Skeletal muscle satellite cell (primary cell): ENCODE results near the gene GDPD1.

Experiments used
- H3K27me3 ChIP-seq: 2 replicates; pipeline ENCODE4 v1.7.0; 2013; ENCODE audit warnings: low read length; ENCODE audit not compliant: control insufficient read depth, insufficient read depth
- H3K36me3 ChIP-seq: 2 replicates; pipeline ENCODE4 v1.7.0; 2013; ENCODE audit warnings: mild to moderate bottlenecking, control low read depth, low read length; ENCODE audit not compliant: insufficient read depth
- H3K4me1 ChIP-seq: 2 replicates; pipeline ENCODE4 v1.7.0; 2013; ENCODE audit warnings: low read length; ENCODE audit not compliant: control insufficient read depth, insufficient read depth
- H3K4me2 ChIP-seq: 2 replicates; pipeline ENCODE4 v1.7.0; 2013; ENCODE audit warnings: mild to moderate bottlenecking, low read length
- H3K4me3 ChIP-seq: 2 replicates; pipeline ENCODE4 v1.7.0; 2013; ENCODE audit warnings: low read length
- H3K9ac ChIP-seq: 2 replicates; pipeline ENCODE4 v1.7.0; 2013; ENCODE audit warnings: mild to moderate bottlenecking, low read depth, low read length, moderate library complexity
- H3K9me3 ChIP-seq: replicated peaks from 2 replicates; pipeline ENCODE4 v1.7.0; 2013; ENCODE audit warnings: mild to moderate bottlenecking, control low read depth, low read length

The GDPD1 gene

DNA sequence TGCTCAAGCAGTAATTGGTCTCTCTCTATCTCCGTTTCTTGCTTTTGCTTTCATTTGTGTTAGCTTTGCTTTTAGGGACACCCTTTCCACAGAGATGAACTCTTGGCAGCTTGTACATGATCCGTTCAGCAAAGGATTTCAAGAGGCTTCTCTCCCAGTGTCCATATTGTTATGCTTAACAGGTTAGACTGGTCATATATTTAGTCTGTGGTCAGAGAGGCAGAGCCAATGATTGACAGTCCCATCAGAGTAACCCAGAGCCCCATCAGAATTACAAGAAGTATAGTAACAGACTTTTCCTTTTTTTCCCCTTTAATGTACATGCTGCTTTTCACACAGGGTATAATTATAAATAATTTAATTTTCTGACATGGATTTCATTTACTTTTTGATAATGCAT lies 34.4 kb downstream of the GDPD1 start:
- H3K4me2 ChIP-seq, result no peak overlapping the region
- H3K9ac ChIP-seq, result no peak overlapping the region
- no peaks in the 10 kb centered on the region for H3K27me3 ChIP-seq
- no peaks in the 10 kb centered on the region for H3K36me3 ChIP-seq
- no peaks in the 10 kb centered on the region for H3K4me1 ChIP-seq
- no peak overlapping the region for H3K4me3 ChIP-seq
- H3K9me3 ChIP-seq, result no peaks in the 10 kb centered on the region

DNA sequence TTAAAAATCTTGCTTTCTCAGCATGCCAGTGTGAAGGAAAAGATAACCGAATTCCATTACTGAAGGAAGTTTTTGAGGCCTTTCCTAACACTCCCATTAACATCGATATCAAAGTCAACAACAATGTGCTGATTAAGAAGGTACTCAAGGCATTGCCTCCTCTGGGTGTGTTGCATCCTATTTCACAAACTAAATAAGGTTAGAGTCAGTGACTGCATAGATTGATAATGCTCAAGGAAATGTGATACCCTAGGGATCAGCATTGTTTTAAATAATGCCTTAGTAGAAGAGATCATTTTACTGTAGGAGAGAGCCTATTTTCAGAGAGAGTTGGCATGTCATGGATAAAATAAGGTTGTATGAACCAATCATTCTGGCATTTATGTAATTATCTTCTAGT lies 36.8 kb downstream of the GDPD1 start:
- Histone ChIP-seq H3K4me3 (no peak overlapping the region), H3K36me3 (no peaks in the 10 kb centered on the region), H3K4me1 (no peaks in the 10 kb centered on the region), H3K9me3 (no peaks in the 10 kb centered on the region), H3K9ac (no peak overlapping the region), H3K27me3 (no peaks in the 10 kb centered on the region), H3K4me2 (no peak overlapping the region)

DNA sequence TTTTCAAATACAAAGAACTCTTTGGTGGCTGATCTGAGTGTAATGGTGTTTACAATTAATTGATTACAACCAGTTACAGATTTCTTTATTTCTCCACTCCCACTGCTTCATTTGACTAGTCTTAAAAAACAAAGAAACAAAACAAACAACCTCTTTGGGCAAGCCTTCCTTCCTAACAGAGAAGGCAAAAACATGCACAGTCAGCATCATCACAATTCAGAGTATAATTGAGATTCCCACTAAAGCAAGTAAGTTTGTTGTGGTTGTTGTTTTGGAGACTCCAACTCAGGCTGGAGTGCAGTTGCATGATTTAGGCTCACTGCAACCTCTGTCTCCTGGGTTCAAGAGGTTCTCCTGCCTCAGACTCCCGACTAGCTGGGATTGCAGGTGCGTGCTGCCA lies 40.4 kb downstream of the GDPD1 start:
- Histone ChIP-seq H3K9me3 (no peaks in the 10 kb centered on the region), H3K27me3 (no peaks in the 10 kb centered on the region), H3K4me2 (no peak overlapping the region), H3K36me3 (no peaks in the 10 kb centered on the region), H3K4me3 (no peak overlapping the region), H3K9ac (no peak overlapping the region), H3K4me1 (no peaks in the 10 kb centered on the region)

DNA sequence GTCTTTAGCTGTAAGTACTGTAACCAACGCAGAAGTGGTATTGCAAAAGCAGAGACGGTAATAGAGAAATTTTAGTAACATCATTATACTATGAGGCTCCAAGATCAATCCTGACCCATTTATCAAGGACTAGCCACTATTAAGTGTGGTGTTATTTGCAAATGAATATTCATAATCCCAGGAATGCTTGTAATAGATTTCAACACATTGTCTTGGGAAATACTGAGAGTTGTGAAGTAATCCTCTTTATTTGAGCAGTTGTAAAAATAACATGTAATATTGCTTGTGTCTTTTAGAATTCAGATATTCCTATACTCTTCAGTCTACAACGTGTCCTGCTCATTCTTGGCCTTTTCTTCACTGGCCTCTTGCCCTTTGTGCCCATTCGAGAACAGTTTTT lies 46.4 kb downstream of the GDPD1 start:
- Histone ChIP-seq H3K36me3 (no peaks in the 10 kb centered on the region), H3K4me1 (no peaks in the 10 kb centered on the region), H3K9me3 (no peaks in the 10 kb centered on the region), H3K4me2 (no peak overlapping the region), H3K4me3 (no peak overlapping the region), H3K27me3 (no peaks in the 10 kb centered on the region), H3K9ac (no peak overlapping the region)

DNA sequence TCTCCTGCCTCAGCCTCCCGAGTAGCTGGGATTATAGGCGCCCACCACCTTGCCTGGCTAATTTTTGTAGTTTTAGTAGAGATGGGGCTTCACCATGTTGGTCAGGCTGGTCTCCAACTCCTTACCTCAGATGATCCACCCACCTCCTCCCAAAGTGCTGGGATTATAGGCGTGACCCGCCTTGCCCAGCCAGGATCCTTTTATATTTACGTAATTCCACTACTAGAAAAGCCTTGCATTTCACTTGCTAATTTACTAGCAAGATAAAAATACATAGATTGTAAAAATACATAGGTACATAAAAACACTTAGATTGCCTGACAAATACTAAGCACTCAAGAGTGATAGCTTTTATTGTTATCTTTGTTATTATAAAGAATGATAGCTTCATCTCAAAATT lies 47.5 kb downstream of the GDPD1 start:
- Histone ChIP-seq H3K4me2 (no peak overlapping the region), H3K36me3 (no peaks in the 10 kb centered on the region), H3K27me3 (no peaks in the 10 kb centered on the region), H3K4me3 (no peak overlapping the region), H3K9me3 (no peaks in the 10 kb centered on the region), H3K4me1 (no peaks in the 10 kb centered on the region), H3K9ac (no peak overlapping the region)

DNA sequence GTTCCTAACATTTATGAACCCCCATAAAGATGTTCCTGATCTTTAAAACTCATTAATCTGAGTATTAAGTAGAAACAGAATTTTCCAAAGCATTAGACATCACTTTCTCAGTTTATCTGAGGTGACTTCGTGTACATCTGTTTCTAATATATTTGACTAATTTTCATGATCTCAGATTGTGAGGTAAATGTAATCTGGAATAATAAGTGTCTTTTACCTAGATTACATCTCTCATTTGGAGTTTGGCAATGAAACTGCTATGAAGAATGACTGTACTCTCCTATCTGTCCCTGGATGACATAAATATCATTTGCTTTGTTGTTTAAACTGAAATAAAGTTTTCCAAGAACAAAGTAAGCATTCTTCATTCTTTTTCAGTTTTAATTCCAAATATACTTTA lies 55.3 kb downstream of the GDPD1 start:
- no peaks in the 10 kb centered on the region for H3K9me3 ChIP-seq
- H3K4me2 ChIP-seq, result no peak overlapping the region
- no peaks in the 10 kb centered on the region for H3K4me1 ChIP-seq
- H3K9ac ChIP-seq, result no peak overlapping the region
- H3K36me3 ChIP-seq, result no peaks in the 10 kb centered on the region
- H3K4me3 ChIP-seq, result no peak overlapping the region
- H3K27me3 ChIP-seq, result no peaks in the 10 kb centered on the region

DNA sequence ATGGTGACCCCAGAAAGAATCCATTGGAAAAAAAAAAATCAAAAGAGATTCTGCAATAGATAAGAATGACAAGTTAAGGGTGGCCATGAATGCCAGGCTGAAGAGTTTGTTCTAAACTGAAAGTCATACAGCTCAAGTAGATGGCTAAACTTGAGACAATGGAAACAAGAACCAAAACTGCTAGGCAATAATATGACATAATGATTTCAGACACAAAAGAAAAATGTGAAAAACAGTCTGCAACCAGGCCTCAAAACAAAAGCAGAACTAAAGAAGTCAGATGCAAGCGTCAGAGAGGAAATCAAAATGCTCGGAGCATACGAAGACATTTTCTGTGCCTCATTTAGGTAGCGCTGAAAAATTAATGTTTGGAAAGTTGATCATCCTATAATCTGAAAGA lies 56.7 kb downstream of the GDPD1 start:
- Histone ChIP-seq H3K9ac (no peak overlapping the region), H3K36me3 (no peaks in the 10 kb centered on the region), H3K4me3 (no peak overlapping the region), H3K4me1 (no peaks in the 10 kb centered on the region), H3K27me3 (no peaks in the 10 kb centered on the region), H3K9me3 (no peaks in the 10 kb centered on the region), H3K4me2 (no peak overlapping the region)

DNA sequence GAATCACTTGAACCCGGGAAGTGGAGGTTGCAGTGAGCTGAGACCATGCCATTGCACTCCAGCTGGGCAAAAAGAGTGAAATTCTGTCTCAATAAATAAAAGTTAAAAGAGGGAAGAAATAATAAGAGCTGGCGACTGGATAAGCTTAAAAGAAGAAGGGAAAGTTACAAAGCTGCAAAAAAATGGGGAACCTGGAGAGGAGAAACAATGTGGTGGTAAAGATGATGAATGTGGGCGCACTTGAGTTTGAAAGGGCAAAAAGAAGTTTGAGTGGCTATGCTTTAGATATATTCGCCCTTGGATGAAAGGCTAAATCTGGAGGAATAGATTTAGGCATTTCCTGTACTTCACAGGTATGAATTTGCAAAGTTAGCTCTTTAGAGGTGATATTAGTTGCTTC lies 58.1 kb downstream of the GDPD1 start:
- H3K9me3 ChIP-seq, result no peaks in the 10 kb centered on the region
- no peaks in the 10 kb centered on the region for H3K27me3 ChIP-seq
- no peak overlapping the region for H3K9ac ChIP-seq
- no peak overlapping the region for H3K4me3 ChIP-seq
- H3K4me2 ChIP-seq, result no peak overlapping the region
- no peaks in the 10 kb centered on the region for H3K36me3 ChIP-seq
- H3K4me1 ChIP-seq, result no peaks in the 10 kb centered on the region

DNA sequence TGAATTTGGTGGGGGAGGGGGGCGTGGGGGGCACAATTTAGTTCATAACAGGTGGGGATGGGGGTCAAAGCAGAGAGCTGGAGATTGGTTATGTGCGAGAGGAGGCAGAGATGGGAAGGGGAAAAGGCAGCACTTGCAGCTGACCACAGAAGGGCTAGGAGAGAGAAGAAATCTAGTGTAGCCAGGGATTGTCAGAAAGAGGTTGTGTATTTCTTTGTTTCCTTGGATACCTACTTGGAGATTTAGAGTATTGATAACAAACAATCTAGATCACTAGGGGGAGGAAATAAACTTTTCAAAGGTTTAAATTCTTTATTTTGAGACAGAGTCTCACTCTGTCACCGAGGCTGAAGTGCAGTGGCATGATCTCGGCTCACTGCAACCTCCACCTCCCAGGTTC lies 64.0 kb downstream of the GDPD1 start:
- Histone ChIP-seq H3K9ac (no peak overlapping the region), H3K4me2 (no peak overlapping the region)

DNA sequence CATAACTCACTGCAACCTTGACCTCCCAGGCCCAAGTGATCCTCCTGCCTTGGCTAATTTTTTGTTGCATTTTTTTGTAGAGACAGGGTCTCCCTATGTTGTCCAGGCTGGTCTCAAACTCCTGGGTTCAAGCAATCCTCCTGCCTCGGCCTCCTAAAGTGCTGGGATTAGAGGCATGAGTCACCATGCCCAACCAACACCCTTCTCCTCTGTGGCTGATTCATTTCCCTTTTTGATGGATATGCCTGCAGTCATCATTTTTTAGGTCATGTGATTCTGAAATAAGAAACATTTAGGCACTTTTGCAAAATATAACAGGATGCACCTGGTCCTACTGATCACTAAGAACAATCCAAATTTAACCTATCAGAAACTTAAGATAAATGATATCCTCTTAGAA lies 67.1 kb downstream of the GDPD1 start:
- Histone ChIP-seq H3K36me3 (no peaks in the 10 kb centered on the region), H3K4me3 (no peak overlapping the region), H3K4me1 (no peaks in the 10 kb centered on the region), H3K9me3 (no peaks in the 10 kb centered on the region), H3K9ac (no peak overlapping the region), H3K4me2 (no peak overlapping the region), H3K27me3 (no peaks in the 10 kb centered on the region)

More for the DNA sequence above, 64.0 kb downstream of the GDPD1 start:
- H3K27me3 ChIP-seq, result no peaks in the 10 kb centered on the region
- H3K4me3 ChIP-seq, result no peak overlapping the region
- H3K4me1 ChIP-seq, result no peaks in the 10 kb centered on the region
- H3K36me3 ChIP-seq, result no peaks in the 10 kb centered on the region
- H3K9me3 ChIP-seq, result no peaks in the 10 kb centered on the region

DNA sequence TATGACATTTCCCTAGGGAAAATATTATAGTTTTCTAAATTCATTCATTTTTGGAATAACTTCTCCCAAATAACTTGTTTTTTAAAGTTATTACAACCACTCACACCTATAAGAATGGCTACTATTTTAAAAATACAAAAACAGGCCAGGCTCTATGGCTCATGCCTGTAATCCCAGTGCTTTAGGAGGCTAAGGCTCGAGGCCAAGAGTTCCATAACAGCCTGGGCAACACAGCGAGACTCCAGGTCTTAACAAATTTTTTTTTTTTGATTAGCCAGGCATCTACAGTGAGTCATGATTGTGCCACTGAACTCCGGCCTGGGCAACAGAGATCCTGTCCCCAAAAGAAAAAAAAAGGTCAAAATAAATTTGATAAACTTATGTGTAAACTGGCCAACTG lies 67.6 kb downstream of the GDPD1 start:
- Histone ChIP-seq H3K9ac (no peak overlapping the region), H3K9me3 (no peaks in the 10 kb centered on the region), H3K27me3 (no peaks in the 10 kb centered on the region), H3K4me2 (no peak overlapping the region), H3K4me1 (no peaks in the 10 kb centered on the region), H3K4me3 (no peak overlapping the region), H3K36me3 (no peaks in the 10 kb centered on the region)

DNA sequence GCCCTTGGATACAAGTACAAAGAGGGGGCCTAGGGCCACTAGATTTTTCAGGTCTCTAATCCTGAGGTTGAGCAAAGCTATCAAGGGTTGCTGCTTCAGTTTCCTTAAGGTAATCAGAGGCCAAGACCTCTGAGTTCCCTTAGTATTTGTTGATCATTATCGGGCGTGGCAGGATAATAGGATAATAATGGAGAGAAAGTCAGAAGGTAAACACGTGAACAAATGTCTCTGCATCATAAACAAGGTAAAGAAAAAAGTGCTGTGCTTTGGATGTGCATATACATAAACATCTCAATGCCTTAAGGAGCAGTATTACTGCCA lies 69.6 kb downstream of the GDPD1 start:
- H3K4me2 ChIP-seq, result no peak overlapping the region
- H3K9ac ChIP-seq, result no peak overlapping the region
- H3K9me3 ChIP-seq, result no peaks in the 10 kb centered on the region
- no peaks in the 10 kb centered on the region for H3K36me3 ChIP-seq
- H3K27me3 ChIP-seq, result no peaks in the 10 kb centered on the region
- H3K4me3 ChIP-seq, result no peak overlapping the region
- H3K4me1 ChIP-seq, result no peaks in the 10 kb centered on the region
